Vagina (tissue), 2 donors: ENCODE measurements around the gene TANC2.

Experiments
- POLR2A ChIP-seq, 2 donors: fragments of 450-650 bp; IDR thresholded peaks; one replicate each; pipeline ENCODE4 v1.6.1; 2017; ENCODE audit warnings: antibody characterized with exemption in 2 of 2, mild to moderate bottlenecking in 2 of 2, moderate library complexity in 2 of 2
- TF ChIP-seq, protein P1 (sequence below), 3 experiments: fragments of 450-650 bp in 2 of 3; fragments of 200-600 bp in 1 of 3; sonication (generic) in 1 of 3; IDR thresholded peaks; one replicate each; pipeline ENCODE4 v1.5.1; 2017 to 2019; ENCODE audit warnings: antibody characterized with exemption in 3 of 3, mild to moderate bottlenecking in 2 of 3, moderate library complexity in 2 of 3

DNA sequence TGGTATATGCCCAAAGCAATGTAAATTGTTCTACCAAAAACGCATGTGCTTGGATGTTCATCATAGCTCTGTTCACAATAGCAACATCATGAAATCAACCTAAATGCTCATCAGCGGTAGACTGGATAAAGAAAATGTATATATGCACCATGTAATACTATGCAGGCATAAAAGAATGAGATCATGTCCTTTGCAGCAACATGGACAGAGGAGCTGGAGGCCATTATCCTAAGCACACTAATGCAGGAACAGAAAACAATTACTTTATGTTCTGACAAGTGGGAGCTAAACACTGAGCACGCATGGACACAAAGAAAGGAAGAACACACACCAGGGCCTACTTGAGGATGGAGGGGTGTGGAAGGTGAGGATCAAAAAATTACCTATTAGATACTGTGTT is 33.7 kb downstream of the TANC2 start:
- TF ChIP-seq, protein P1, sequence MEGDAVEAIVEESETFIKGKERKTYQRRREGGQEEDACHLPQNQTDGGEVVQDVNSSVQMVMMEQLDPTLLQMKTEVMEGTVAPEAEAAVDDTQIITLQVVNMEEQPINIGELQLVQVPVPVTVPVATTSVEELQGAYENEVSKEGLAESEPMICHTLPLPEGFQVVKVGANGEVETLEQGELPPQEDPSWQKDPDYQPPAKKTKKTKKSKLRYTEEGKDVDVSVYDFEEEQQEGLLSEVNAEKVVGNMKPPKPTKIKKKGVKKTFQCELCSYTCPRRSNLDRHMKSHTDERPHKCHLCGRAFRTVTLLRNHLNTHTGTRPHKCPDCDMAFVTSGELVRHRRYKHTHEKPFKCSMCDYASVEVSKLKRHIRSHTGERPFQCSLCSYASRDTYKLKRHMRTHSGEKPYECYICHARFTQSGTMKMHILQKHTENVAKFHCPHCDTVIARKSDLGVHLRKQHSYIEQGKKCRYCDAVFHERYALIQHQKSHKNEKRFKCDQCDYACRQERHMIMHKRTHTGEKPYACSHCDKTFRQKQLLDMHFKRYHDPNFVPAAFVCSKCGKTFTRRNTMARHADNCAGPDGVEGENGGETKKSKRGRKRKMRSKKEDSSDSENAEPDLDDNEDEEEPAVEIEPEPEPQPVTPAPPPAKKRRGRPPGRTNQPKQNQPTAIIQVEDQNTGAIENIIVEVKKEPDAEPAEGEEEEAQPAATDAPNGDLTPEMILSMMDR (IDR thresholded peaks at IDR 0.05) = no peak
- TF ChIP-seq POLR2A (IDR thresholded peaks at IDR 0.05) = no peak
